ENCODE data around the gene TMEM61.

DNA sequence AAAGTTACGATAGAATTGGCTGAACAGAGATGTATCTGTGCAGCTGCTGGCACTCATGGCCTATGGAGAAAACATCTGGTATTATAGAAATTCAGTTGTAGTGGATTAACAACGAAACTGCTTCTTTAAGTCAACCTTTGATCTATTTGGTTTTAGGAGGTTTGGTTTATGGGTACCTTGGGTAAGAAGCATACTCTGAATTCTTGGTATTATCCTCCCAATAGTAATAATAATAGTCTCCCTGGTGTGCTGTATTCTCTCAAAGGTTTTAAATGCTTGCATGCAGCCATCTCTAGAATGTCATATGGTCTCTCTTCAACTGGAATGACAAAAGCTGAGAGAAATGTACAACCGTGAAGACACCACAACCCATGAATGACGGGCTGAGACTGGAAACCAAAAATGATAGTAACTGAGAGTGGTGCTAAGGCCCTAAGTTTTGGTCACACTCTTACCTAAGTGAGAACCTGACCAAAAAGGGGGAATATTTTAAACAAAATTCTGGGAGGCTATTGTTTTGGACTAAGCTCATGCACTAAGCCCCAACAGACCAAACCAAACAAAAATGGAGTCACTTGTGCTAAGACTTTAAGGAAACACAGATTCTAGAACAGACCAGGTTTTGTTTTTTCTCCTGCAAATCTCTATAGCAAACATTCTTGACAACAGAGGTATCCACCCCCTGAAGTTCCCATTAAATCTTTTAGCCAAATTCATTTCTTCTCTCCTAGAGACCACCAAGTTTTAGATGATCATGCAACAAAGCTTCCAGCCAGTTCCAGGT is 17.6 kb upstream of the TMEM61 start:
- TF ChIP-seq, protein P1, sequence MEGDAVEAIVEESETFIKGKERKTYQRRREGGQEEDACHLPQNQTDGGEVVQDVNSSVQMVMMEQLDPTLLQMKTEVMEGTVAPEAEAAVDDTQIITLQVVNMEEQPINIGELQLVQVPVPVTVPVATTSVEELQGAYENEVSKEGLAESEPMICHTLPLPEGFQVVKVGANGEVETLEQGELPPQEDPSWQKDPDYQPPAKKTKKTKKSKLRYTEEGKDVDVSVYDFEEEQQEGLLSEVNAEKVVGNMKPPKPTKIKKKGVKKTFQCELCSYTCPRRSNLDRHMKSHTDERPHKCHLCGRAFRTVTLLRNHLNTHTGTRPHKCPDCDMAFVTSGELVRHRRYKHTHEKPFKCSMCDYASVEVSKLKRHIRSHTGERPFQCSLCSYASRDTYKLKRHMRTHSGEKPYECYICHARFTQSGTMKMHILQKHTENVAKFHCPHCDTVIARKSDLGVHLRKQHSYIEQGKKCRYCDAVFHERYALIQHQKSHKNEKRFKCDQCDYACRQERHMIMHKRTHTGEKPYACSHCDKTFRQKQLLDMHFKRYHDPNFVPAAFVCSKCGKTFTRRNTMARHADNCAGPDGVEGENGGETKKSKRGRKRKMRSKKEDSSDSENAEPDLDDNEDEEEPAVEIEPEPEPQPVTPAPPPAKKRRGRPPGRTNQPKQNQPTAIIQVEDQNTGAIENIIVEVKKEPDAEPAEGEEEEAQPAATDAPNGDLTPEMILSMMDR (conservative IDR thresholded peaks at IDR 0.05; ENCODE audit: low read length) = no peak
- no peak for TF ChIP-seq EZH2phosphoT487 (IDR thresholded peaks at IDR 0.05; ENCODE audit: borderline replicate concordance)
